Sigmoid colon (tissue), 7 donors: ENCODE measurements around the gene MAPK6. TPM values are rescaled to one million over a fixed set of nuclear protein-coding genes. Genes with fewer than 3 reads are reported as not detected.

Experiments used
- DNase-seq: peaks from one replicate; pipeline ENCODE4 v3.0.0-alpha.2; 2019
- H3K27ac ChIP-seq, 4 donors: fragments of 200-600 bp; sonication (generic); one replicate each; pipeline ENCODE4 v1.5.1; 2016 to 2019; ENCODE audit warnings: mild to moderate bottlenecking in 1 of 4
- H3K27me3 ChIP-seq, 3 donors: fragments of 200-600 bp; sonication (generic); one replicate each; pipeline ENCODE4 v1.5.1; 2019; ENCODE audit warnings: mild to moderate bottlenecking in 1 of 3
- H3K36me3 ChIP-seq, 4 donors: fragments of 200-600 bp; sonication (generic); one replicate each; pipeline ENCODE4 v1.5.1; 2016 to 2019
- H3K4me1 ChIP-seq, 4 donors: fragments of 200-600 bp; sonication (generic); one replicate each; pipeline ENCODE4 v1.5.1; 2017 to 2019
- H3K4me3 ChIP-seq, 4 donors: fragments of 200-600 bp; sonication (generic); one replicate each; pipeline ENCODE4 v1.5.1; 2017 to 2019; ENCODE audit warnings: mild to moderate bottlenecking in 2 of 4, moderate library complexity in 1 of 4
- H3K9me3 ChIP-seq, 4 donors: fragments of 200-600 bp in 3 of 4; sonication (generic) in 3 of 4; one replicate each; pipeline versions ENCODE4 v1.5.1 to v1.6.1; 2013 to 2019
- CTCF ChIP-seq, 4 experiments: fragments of 450-650 bp in 3 of 4; fragments of 200-600 bp in 1 of 4; IDR thresholded peaks; one replicate each; pipeline ENCODE4 v1.5.1; 2016 to 2019; ENCODE audit warnings: antibody characterized with exemption in 4 of 4, mild to moderate bottlenecking in 3 of 4, moderate library complexity in 2 of 4
- EP300 ChIP-seq, 4 donors: sonication (generic); formaldehyde crosslinking; IDR thresholded peaks; one replicate each; pipeline ENCODE4 v1.6.1; 2017; ENCODE audit warnings: antibody characterized with exemption in 4 of 4
- POLR2A ChIP-seq, 2 donors: fragments of 450-650 bp; IDR thresholded peaks; one replicate each; pipeline ENCODE4 v1.6.1; 2016; ENCODE audit warnings: antibody characterized with exemption in 2 of 2, mild to moderate bottlenecking in 2 of 2, moderate library complexity in 2 of 2
- POLR2AphosphoS5 ChIP-seq, 4 donors: sonication (generic); formaldehyde crosslinking; IDR thresholded peaks; one replicate each; pipeline ENCODE4 v1.6.1; 2017; ENCODE audit warnings: antibody characterized with exemption in 4 of 4
- WGBS, 2 donors: extraction: QIAGEN DNeasy Blood & Tissue Kit; methylation state at CpG; one replicate each; pipeline ENCODE4 v1.1.7; 2013; 5-methylcytosine and 5-hydroxymethylcytosine counted together
- intact Hi-C: fragments of 100-400 bp; cut with DNase I; formaldehyde crosslinking; loops from one replicate; pipeline ENCODE4 v1.15.1; 2023
- polyA plus RNA-seq, 3 donors: library from polyadenylated mRNA; stranded (reverse); fragments of 200-250 nt; gene quantifications; one replicate each; pipeline ENCODE4 v1.2.3, GENCODE V29; 2013
- total RNA-seq, 4 donors: library from RNA; depleted of rRNA; stranded (reverse); fragments of >200 nt; gene quantifications; one replicate each; pipeline ENCODE4 v1.1.0, GENCODE V29; 2016
- donor health status: healthy with polysubstance abuse.
- donor health status: Bipolar disorder and iron deficiency.
- donor health status: healthy.

The MAPK6 gene
- total and polyA plus RNA-seq, 7 donors, result 17.3 to 82.1 (median 24.1) TPM

- no peak overlapping the region for H3K27ac ChIP-seq
- H3K36me3 ChIP-seq, result no peaks in the 10 kb centered on the region
- no peaks in the 10 kb centered on the region for H3K9me3 ChIP-seq
- TF ChIP-seq POLR2A (IDR thresholded peaks at IDR 0.05), result no peak
- no peak for TF ChIP-seq POLR2AphosphoS5 (IDR thresholded peaks at IDR 0.05)
- TF ChIP-seq EP300 (IDR thresholded peaks at IDR 0.05), result no peak
- TF ChIP-seq CTCF (IDR thresholded peaks at IDR 0.05), result no peak
- 49 to 54% methylated on average over 32 of the region's 32 CpGs for WGBS, 2 donors
- peak overlapping the region in 3 of 4 donors; percentile 28 to 47 (median 43) for H3K4me3 ChIP-seq
- peaks cover 19 to 61% (median 29%) of the 10 kb centered on the region in 3 donors for H3K27me3 ChIP-seq
- H3K4me1 ChIP-seq, result peaks cover 0 to 13% (median 10%) of the 10 kb centered on the region in 4 donors
- intact Hi-C loops, result no loop called here
- no peak for DNase-seq
Measured at GRCh38 chr15:52111517-52112202, 92.6 kb downstream of the MAPK6 start.

GRCh38 chr15:52112203-52112750 lies 93.3 kb downstream of the MAPK6 start:
- no peak for TF ChIP-seq POLR2A (IDR thresholded peaks at IDR 0.05)
- TF ChIP-seq CTCF (IDR thresholded peaks at IDR 0.05), result peak in 1 of 4 experiments; percentile 10
- no peak for TF ChIP-seq POLR2AphosphoS5 (IDR thresholded peaks at IDR 0.05)
- Histone ChIP-seq H3K36me3 (no peaks in the 10 kb centered on the region), H3K27me3 (peaks cover 19 to 61% (median 29%) of the 10 kb centered on the region in 3 donors), H3K27ac (no peak overlapping the region), H3K9me3 (no peaks in the 10 kb centered on the region), H3K4me1 (peaks cover 0 to 13% (median 10%) of the 10 kb centered on the region in 4 donors), H3K4me3 (peak overlapping the region; percentile 1 to 47 (median 36))
- no peak for DNase-seq
- intact Hi-C loops, result no loop called here
- 1% methylated on average over 61 of the region's 61 CpGs for WGBS, 2 donors

GRCh38 chr15:52113235-52113634 lies 94.2 kb downstream of the MAPK6 start:
- Histone ChIP-seq H3K36me3 (no peaks in the 10 kb centered on the region), H3K27ac (no peak overlapping the region), H3K4me1 (peaks cover 0 to 13% (median 10%) of the 10 kb centered on the region in 4 donors), H3K27me3 (peaks cover 19 to 60% (median 29%) of the 10 kb centered on the region in 3 donors), H3K4me3 (no peak overlapping the region), H3K9me3 (no peaks in the 10 kb centered on the region)
- no peak for DNase-seq
- TF ChIP-seq CTCF (IDR thresholded peaks at IDR 0.05), result no peak
- no peak for TF ChIP-seq EP300 (IDR thresholded peaks at IDR 0.05)
- TF ChIP-seq POLR2AphosphoS5 (IDR thresholded peaks at IDR 0.05), result no peak
- TF ChIP-seq POLR2A (IDR thresholded peaks at IDR 0.05), result no peak
- intact Hi-C loops, result no loop called here
- WGBS, 2 donors, result 93 to 94% methylated on average over 3 of the region's 3 CpGs

GRCh38 chr15:52113708-52114107 lies 94.7 kb downstream of the MAPK6 start:
- Histone ChIP-seq H3K4me3 (no peak overlapping the region), H3K27ac (no peak overlapping the region), H3K9me3 (no peaks in the 10 kb centered on the region), H3K36me3 (no peaks in the 10 kb centered on the region), H3K4me1 (peaks cover 0 to 13% (median 10%) of the 10 kb centered on the region in 4 donors), H3K27me3 (peaks cover 19 to 56% (median 24%) of the 10 kb centered on the region in 3 donors)
- TF ChIP-seq POLR2AphosphoS5 (IDR thresholded peaks at IDR 0.05), result no peak
- TF ChIP-seq EP300 (IDR thresholded peaks at IDR 0.05), result no peak
- no peak for TF ChIP-seq POLR2A (IDR thresholded peaks at IDR 0.05)
- TF ChIP-seq CTCF (IDR thresholded peaks at IDR 0.05), result no peak
- intact Hi-C loops, result no loop called here
- no peak for DNase-seq
